ENCODE data around the gene GPSM3. TPM values are rescaled to one million over a fixed set of nuclear protein-coding genes. Genes with fewer than 3 reads are reported as not detected.

The GPSM3 gene
- total RNA-seq, 2 donors from 2014 or later = 8.5 to 15.8 TPM

Small RNA genes within 50 kb of the gene (microRNA-seq; reads per million reads assigned to microRNA genes)
- gene MIR6721 = 0.82 to 1.0 reads per million in 2 donors
- 0 to 0.27 reads per million in 2 donors for gene MIR6833

Other genes with a start within 250 kb of the GPSM3 start
- 100 to 1,000 TPM in 1 of 2 donors, 10 to 100 TPM in 1; 50.3 to 113 TPM for gene CFB, start 246.5 kb downstream of the GPSM3 start, total RNA-seq
- gene NELFE, start 233.7 kb downstream of the GPSM3 start, total RNA-seq = 10 to 100 TPM; 39.8 to 53.7 TPM
- gene SKIC2, start 233.5 kb downstream of the GPSM3 start, total RNA-seq = 10 to 100 TPM; 36.8 to 45.1 TPM
- 10 to 100 TPM; 12.8 to 20.9 TPM for gene DXO, start 220.5 kb downstream of the GPSM3 start, total RNA-seq
- gene C4A, start 210.6 kb downstream of the GPSM3 start, total RNA-seq = 100 to 1,000 TPM; 199 to 206 TPM
- 100 to 1,000 TPM; 177 to 235 TPM for gene C4B, start 177.8 kb downstream of the GPSM3 start, total RNA-seq
- 10 to 100 TPM in 1 of 2 donors, 1 to 10 TPM in 1; 2.0 to 10.3 TPM for gene CYP21A2, start 154.2 kb downstream of the GPSM3 start, total RNA-seq
- 100 to 1,000 TPM; 143 to 158 TPM for gene TNXB, start 83.3 kb downstream of the GPSM3 start, total RNA-seq
- 10 to 100 TPM; 35.4 to 36.2 TPM for gene ATF6B, start 64.4 kb downstream of the GPSM3 start, total RNA-seq
- gene FKBPL, start 62.4 kb downstream of the GPSM3 start, total RNA-seq = 1 to 10 TPM; 2.6 TPM
- gene PRRT1, start 40.7 kb downstream of the GPSM3 start, total RNA-seq = under 1 TPM; 0.77 to 0.97 TPM
- 10 to 100 TPM; 20.2 to 29.6 TPM for gene PPT2, start 38.5 kb downstream of the GPSM3 start, total RNA-seq
- 1 to 10 TPM; 7.1 to 8.7 TPM for gene EGFL8, start 28.0 kb downstream of the GPSM3 start, total RNA-seq
- 10 to 100 TPM; 54.8 to 58.1 TPM for gene AGPAT1, start 16.6 kb downstream of the GPSM3 start, total RNA-seq
- 10 to 100 TPM; 73.0 to 77.9 TPM for gene RNF5, start 14.2 kb downstream of the GPSM3 start, total RNA-seq
- 1 to 10 TPM; 2.4 to 2.8 TPM for gene AGER, start 8.4 kb downstream of the GPSM3 start, total RNA-seq
- gene PBX2, start 2.4 kb downstream of the GPSM3 start, total RNA-seq = 10 to 100 TPM; 43.7 to 47.7 TPM
- gene NOTCH4, start 31.4 kb upstream of the GPSM3 start, total RNA-seq = 10 to 100 TPM; 22.4 to 27.9 TPM
- gene TSBP1, start 179.3 kb upstream of the GPSM3 start, total RNA-seq = not detected
- gene BTNL2, start 214.5 kb upstream of the GPSM3 start, total RNA-seq = not detected
- gene HLA-DRA, start 247.2 kb upstream of the GPSM3 start, total RNA-seq = 100 to 1,000 TPM in 1 of 2 donors, 10 to 100 TPM in 1; 94.5 to 151 TPM